Fibroblast of the aortic adventitia (primary cell): ENCODE data around the gene INIP. TPM values are rescaled to one million over a fixed set of nuclear protein-coding genes. Genes with fewer than 3 reads are reported as not detected.
A peak's percentile ranks its signal among the peaks of the same experiment; 100 is the strongest.
"Not testable (repeated sequence)": the region's sequence is repeated elsewhere in the genome, so short reads cannot be mapped to it uniquely, and the experiment has no call there.

ENCODE experiments used
- DNase-seq: peaks from one replicate; pipeline ENCODE4 v3.0.0-alpha.2; 2010; ENCODE audit warnings: low read depth
- H3K4me3 ChIP-seq: 2 replicates; pipeline ENCODE4 v1.5.1; 2011; ENCODE audit warnings: low read depth, mild to moderate bottlenecking, control low read depth, low read length, moderate library complexity
- total RNA-seq: library from RNA; depleted of rRNA; stranded (reverse); fragments of >200 nt; gene quantifications from 2 replicates; pipeline ENCODE4 v1.2.3, GENCODE V29; 2012; ENCODE audit warnings: low replicate concordance
- TF ChIP-seq, protein P1 (sequence below): IDR thresholded peaks from 2 replicates; pipeline ENCODE4 v1.5.1; 2011; ENCODE audit warnings: mild to moderate bottlenecking, low read length, control low read depth, inconsistent platforms; ENCODE audit not compliant: insufficient read depth

The INIP gene
- total RNA-seq, 1 donor, result 39.1 TPM

DNA sequence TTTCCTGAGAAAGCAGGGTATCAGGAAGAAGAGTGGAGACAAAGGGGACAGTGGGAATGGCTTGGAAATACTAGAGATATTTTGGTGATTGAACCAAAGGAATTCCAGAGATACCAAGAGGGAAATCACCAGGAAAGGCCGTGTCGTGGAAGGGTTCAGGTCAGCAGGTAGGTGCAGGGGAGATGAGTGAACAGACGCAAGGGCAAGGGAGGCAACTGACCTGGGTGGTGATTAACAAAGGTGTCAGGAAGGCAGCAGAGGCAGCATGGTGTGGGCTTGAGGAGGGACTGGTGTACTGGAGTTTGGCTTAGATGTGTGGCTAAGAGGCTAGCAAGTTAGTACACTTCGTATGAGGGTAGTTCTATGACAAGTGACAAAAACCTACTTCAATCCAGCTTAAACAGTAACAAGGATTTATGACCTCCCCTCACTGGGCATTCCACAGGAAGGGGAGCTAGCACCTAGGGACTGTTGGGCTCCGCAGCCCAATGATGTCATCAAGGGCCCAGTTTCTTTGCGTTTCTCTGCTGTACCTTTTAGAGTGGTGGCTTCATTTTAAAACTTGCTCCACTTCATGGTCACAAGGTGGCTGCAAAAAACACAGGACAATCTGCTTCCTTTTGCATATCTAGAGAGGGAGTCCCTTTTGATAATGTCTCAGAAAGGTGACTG lies 37.0 kb downstream of the INIP start:
- TF ChIP-seq, protein P1, sequence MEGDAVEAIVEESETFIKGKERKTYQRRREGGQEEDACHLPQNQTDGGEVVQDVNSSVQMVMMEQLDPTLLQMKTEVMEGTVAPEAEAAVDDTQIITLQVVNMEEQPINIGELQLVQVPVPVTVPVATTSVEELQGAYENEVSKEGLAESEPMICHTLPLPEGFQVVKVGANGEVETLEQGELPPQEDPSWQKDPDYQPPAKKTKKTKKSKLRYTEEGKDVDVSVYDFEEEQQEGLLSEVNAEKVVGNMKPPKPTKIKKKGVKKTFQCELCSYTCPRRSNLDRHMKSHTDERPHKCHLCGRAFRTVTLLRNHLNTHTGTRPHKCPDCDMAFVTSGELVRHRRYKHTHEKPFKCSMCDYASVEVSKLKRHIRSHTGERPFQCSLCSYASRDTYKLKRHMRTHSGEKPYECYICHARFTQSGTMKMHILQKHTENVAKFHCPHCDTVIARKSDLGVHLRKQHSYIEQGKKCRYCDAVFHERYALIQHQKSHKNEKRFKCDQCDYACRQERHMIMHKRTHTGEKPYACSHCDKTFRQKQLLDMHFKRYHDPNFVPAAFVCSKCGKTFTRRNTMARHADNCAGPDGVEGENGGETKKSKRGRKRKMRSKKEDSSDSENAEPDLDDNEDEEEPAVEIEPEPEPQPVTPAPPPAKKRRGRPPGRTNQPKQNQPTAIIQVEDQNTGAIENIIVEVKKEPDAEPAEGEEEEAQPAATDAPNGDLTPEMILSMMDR, result no peak
- no peak for DNase-seq
- H3K4me3 ChIP-seq, result no peak overlapping the region

DNA sequence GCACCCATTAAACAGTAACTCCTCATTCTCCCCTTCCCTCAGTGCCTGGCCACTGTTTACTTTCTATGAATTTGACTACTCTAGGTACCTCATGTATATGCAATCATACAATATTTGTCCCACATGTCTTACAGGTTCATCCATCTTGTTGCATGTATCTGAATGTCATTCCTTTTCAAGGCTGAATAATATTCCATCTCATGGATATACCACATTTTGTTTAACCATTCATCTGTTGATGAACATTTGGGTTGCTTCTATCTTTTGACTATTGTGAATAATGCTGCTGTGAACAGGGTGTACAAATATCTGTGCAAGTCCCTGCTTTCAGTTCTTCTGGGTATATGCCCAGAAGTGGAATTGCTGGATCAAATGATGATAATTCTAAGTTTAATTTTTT lies 40.9 kb downstream of the INIP start:
- H3K4me3 ChIP-seq, result no peak overlapping the region
- TF ChIP-seq, protein P1, result no peak
- no peak for DNase-seq

DNA sequence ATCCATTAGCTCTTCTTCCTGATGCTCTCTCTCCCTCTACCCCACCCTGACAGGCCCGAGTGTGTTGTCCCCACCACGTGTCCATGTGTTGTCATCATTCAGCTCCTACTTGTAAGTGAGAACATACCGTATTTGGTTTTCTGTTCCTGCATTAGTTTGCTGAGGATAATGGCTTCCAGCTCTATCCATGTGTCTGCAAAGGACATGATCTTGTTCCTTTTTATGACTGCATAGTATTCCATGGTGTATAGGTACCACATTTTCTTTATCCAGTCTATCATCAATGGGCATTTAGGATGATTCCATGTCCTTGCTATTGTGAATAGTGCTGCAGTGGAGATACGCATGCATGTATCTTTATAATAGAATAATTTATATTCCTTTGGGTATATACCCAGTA lies 44.7 kb downstream of the INIP start:
- not testable (repeated sequence) for H3K4me3 ChIP-seq, DNase-seq

DNA sequence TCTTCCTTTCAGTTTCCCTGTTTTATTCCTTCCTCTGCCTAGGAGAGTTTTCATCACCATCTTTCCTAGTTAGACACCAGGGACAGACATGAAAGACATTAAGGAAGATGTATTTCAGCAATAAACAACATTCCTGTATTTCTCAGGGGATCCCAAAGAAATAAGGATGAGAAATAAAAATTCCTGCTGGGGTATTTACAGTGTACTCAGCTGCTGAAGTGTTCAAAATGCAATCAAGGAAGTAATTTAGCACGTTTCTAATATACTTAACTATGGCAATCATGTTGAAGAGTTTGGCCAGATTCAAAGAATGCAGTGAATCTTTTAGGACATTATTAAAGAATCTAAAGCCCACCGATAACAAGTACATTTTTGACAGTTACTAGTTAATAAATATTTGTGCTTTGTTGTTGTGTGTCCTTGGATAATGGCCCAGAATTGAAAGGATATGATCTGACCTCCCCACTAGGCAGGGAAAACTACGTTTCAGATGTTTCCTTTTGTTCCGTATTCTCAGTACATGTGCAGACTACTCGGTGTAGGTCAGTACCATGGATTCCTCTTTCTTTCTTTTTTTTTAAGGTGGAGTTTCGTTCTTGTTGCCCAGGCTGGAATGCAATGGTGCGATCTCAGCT lies 46.8 kb downstream of the INIP start:
- TF ChIP-seq, protein P1, result no peak
- no peak overlapping the region for H3K4me3 ChIP-seq
- DNase-seq, result no peak

DNA sequence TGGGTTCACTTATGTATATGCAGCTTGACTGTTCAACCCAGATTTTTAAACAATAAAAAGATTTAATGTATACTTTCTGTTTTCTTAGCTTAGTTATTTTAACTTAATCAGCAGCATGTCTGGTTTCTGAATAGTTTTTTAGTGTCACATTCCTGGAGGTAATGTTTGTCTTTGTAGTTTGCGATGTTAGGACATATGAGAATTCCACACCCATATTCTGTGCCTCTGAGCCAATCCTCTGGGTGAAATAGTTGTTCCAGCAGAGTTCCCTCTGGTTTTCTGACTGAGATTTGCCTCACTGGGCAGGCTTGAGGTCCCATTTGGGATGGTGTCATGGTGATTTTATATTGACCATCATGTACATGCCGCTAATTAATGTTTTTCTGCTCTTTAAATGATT lies 48.6 kb downstream of the INIP start:
- TF ChIP-seq, protein P1, result no peak
- no peak for DNase-seq
- H3K4me3 ChIP-seq, result no peak overlapping the region

DNA sequence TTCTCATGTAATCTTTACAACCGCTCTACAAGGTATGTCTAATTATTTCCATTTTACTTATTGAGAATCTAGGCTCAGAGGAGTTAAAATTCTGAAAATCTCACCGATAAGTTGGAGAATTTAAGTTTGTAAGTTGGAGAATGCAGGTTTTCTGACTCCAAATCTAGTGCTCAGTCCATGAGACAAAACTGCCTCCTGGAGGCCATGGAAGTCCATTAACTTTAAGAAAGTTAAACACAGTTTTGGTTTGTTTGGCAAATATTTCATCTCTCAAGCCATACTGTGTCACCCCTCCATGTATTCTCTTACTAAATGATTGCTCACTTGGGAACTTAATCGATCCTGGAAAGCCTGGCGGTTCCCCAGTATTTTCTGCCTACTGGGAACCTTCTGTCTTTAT lies 52.6 kb downstream of the INIP start:
- TF ChIP-seq, protein P1, result peak; percentile 22
- H3K4me3 ChIP-seq, result no peak overlapping the region
- peak; percentile 33 for DNase-seq

DNA sequence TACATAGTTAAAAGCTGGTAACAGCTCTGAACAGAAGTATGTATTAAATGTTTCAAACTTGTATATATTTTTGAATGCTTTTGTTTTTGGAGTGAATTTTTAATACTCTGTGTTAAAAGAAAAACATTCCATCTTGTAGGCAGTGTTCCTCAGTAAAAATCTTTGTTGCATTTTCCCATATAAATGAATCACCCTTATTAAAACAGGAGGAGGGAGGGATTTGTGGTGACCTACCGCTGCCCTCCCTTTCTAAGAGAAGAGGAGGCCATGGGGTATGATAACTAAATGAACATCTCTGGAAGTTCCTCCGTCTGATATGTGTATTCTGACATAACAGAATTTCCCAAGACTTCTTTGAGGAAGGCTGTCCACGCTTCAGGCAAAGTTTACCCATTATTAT lies 53.4 kb downstream of the INIP start:
- no peak overlapping the region for H3K4me3 ChIP-seq
- TF ChIP-seq, protein P1, result no peak
- DNase-seq, result no peak
